Measurements from ENCODE around the gene TMA7B.

The TMA7B gene

GRCh38 chr22:39959640-39960447, at the start of gene TMA7B:
Gene TMA7B, plus strand, starts transcription at chr22:39960397. Its CDS starts 3,978 bp downstream, at chr22:39964375.
- Histone ChIP-seq H3K4me1 (ENCODE audit: control insufficient read depth, insufficient read depth, low read length) (no peaks in the 10 kb centered on the region), H3K4me3 (ENCODE audit: low read length) (no peak within 1 kb of the TSS), H3K27ac (ENCODE audit: low read depth, low read length) (no peak within 1 kb of the TSS), H3K36me3 (ENCODE audit: control insufficient read depth, insufficient read depth, low read length) (no peaks in the 10 kb centered on the region), H3K27me3 (ENCODE audit: control insufficient read depth, insufficient read depth, low read length) (no peaks in the 10 kb centered on the region), H3K9ac (ENCODE audit: low read length) (no peak within 1 kb of the TSS)

GRCh38 chr22:39910876-39911613, 49.2 kb upstream of the TMA7B start:
- no peaks in the 10 kb centered on the region for H3K27me3 ChIP-seq (ENCODE audit: control insufficient read depth, insufficient read depth, low read length)
- no peaks in the 10 kb centered on the region for H3K4me1 ChIP-seq (ENCODE audit: control insufficient read depth, insufficient read depth, low read length)
- H3K4me3 ChIP-seq (ENCODE audit: low read length), result no peak overlapping the region
- no peak overlapping the region for H3K27ac ChIP-seq (ENCODE audit: low read depth, low read length)
- no peaks in the 10 kb centered on the region for H3K36me3 ChIP-seq (ENCODE audit: control insufficient read depth, insufficient read depth, low read length)
- H3K9ac ChIP-seq (ENCODE audit: low read length), result no peak overlapping the region

GRCh38 chr22:39913321-39913720, 46.9 kb upstream of the TMA7B start:
- no peaks in the 10 kb centered on the region for H3K4me1 ChIP-seq (ENCODE audit: control insufficient read depth, insufficient read depth, low read length)
- H3K9ac ChIP-seq (ENCODE audit: low read length), result no peak overlapping the region
- no peaks in the 10 kb centered on the region for H3K27me3 ChIP-seq (ENCODE audit: control insufficient read depth, insufficient read depth, low read length)
- H3K27ac ChIP-seq (ENCODE audit: low read depth, low read length), result no peak overlapping the region
- no peak overlapping the region for H3K4me3 ChIP-seq (ENCODE audit: low read length)
- H3K36me3 ChIP-seq (ENCODE audit: control insufficient read depth, insufficient read depth, low read length), result no peaks in the 10 kb centered on the region

DNA sequence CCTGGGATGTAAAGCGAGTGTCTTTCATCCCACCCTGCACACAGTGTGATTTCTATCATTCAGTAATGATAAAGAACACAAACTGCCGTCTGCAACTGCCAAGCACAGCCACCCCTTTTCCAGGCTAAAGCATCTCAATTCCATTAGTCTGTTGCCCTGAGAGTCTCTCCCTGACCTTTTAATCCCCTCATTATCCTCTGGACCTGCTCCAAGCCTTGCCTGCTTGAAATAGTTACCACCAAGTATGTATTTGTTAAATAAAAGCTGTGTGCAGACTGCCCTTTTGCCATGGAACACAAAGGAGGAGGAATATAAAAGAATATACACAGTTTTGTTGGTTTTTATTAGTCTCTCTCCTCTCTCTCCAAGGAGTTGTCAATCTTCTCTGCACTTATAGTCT, 46.3 kb upstream of the TMA7B start:
- H3K27ac ChIP-seq (ENCODE audit: low read depth, low read length), result no peak overlapping the region
- no peaks in the 10 kb centered on the region for H3K36me3 ChIP-seq (ENCODE audit: control insufficient read depth, insufficient read depth, low read length)
- no peaks in the 10 kb centered on the region for H3K27me3 ChIP-seq (ENCODE audit: control insufficient read depth, insufficient read depth, low read length)
- H3K4me3 ChIP-seq (ENCODE audit: low read length), result no peak overlapping the region
- H3K4me1 ChIP-seq (ENCODE audit: control insufficient read depth, insufficient read depth, low read length), result no peaks in the 10 kb centered on the region
- H3K9ac ChIP-seq (ENCODE audit: low read length), result no peak overlapping the region

- no peak overlapping the region for H3K9ac ChIP-seq (ENCODE audit: low read length)
- H3K4me3 ChIP-seq (ENCODE audit: low read length), result no peak overlapping the region
- no peaks in the 10 kb centered on the region for H3K4me1 ChIP-seq (ENCODE audit: control insufficient read depth, insufficient read depth, low read length)
- H3K27me3 ChIP-seq (ENCODE audit: control insufficient read depth, insufficient read depth, low read length), result no peaks in the 10 kb centered on the region
- no peaks in the 10 kb centered on the region for H3K36me3 ChIP-seq (ENCODE audit: control insufficient read depth, insufficient read depth, low read length)
- H3K27ac ChIP-seq (ENCODE audit: low read depth, low read length), result no peak overlapping the region
These were observed 45.6 kb upstream of the TMA7B start for GRCh38 chr22:39914584-39914983.

GRCh38 chr22:39915295-39915726, 44.9 kb upstream of the TMA7B start:
- Histone ChIP-seq H3K4me3 (ENCODE audit: low read length) (no peak overlapping the region), H3K4me1 (ENCODE audit: control insufficient read depth, insufficient read depth, low read length) (no peaks in the 10 kb centered on the region), H3K27me3 (ENCODE audit: control insufficient read depth, insufficient read depth, low read length) (no peaks in the 10 kb centered on the region), H3K9ac (ENCODE audit: low read length) (no peak overlapping the region), H3K27ac (ENCODE audit: low read depth, low read length) (no peak overlapping the region), H3K36me3 (ENCODE audit: control insufficient read depth, insufficient read depth, low read length) (no peaks in the 10 kb centered on the region)

DNA sequence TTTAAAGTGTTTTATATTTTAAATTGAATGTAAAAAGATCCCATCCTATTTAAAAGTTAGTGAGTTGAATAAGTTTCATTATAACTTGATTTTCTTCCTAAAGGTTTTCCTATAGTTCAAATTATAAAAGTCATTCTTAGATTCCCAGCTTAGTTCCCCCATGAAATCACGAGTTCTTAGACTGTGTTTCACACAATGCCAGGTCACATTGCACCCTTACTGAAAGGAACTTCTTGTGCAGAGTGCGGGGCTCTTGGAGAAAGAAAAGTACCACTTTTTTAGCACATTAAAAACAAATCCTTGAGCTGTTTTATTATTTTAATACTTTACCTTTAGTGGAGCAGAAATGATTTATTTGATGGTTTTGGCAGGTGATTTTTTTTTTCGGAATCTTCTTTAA, 43.7 kb upstream of the TMA7B start:
- Histone ChIP-seq H3K27ac (ENCODE audit: low read depth, low read length) (no peak overlapping the region), H3K9ac (ENCODE audit: low read length) (no peak overlapping the region), H3K27me3 (ENCODE audit: control insufficient read depth, insufficient read depth, low read length) (no peaks in the 10 kb centered on the region), H3K4me1 (ENCODE audit: control insufficient read depth, insufficient read depth, low read length) (no peaks in the 10 kb centered on the region), H3K36me3 (ENCODE audit: control insufficient read depth, insufficient read depth, low read length) (no peaks in the 10 kb centered on the region), H3K4me3 (ENCODE audit: low read length) (no peak overlapping the region)

GRCh38 chr22:39917197-39917643, 43.0 kb upstream of the TMA7B start:
- no peaks in the 10 kb centered on the region for H3K4me1 ChIP-seq (ENCODE audit: control insufficient read depth, insufficient read depth, low read length)
- no peak overlapping the region for H3K27ac ChIP-seq (ENCODE audit: low read depth, low read length)

GRCh38 chr22:39917776-39918495, 42.3 kb upstream of the TMA7B start:
- Histone ChIP-seq H3K4me1 (ENCODE audit: control insufficient read depth, insufficient read depth, low read length) (no peaks in the 10 kb centered on the region), H3K4me3 (ENCODE audit: low read length) (peak overlapping the region; percentile 12), H3K36me3 (ENCODE audit: control insufficient read depth, insufficient read depth, low read length) (no peaks in the 10 kb centered on the region), H3K27ac (ENCODE audit: low read depth, low read length) (no peak overlapping the region), H3K27me3 (ENCODE audit: control insufficient read depth, insufficient read depth, low read length) (no peaks in the 10 kb centered on the region), H3K9ac (ENCODE audit: low read length) (no peak overlapping the region)

More at GRCh38 chr22:39917197-39917643, 43.0 kb upstream of the TMA7B start:
- H3K4me3 ChIP-seq (ENCODE audit: low read length), result no peak overlapping the region
- no peaks in the 10 kb centered on the region for H3K36me3 ChIP-seq (ENCODE audit: control insufficient read depth, insufficient read depth, low read length)
- H3K27me3 ChIP-seq (ENCODE audit: control insufficient read depth, insufficient read depth, low read length), result no peaks in the 10 kb centered on the region
- H3K9ac ChIP-seq (ENCODE audit: low read length), result no peak overlapping the region

- no peak overlapping the region for H3K27ac ChIP-seq (ENCODE audit: low read depth, low read length)
- H3K27me3 ChIP-seq (ENCODE audit: control insufficient read depth, insufficient read depth, low read length), result no peaks in the 10 kb centered on the region
- no peak overlapping the region for H3K9ac ChIP-seq (ENCODE audit: low read length)
- H3K36me3 ChIP-seq (ENCODE audit: control insufficient read depth, insufficient read depth, low read length), result no peaks in the 10 kb centered on the region
- H3K4me3 ChIP-seq (ENCODE audit: low read length), result no peak overlapping the region
- H3K4me1 ChIP-seq (ENCODE audit: control insufficient read depth, insufficient read depth, low read length), result no peaks in the 10 kb centered on the region
These were observed 40.0 kb upstream of the TMA7B start for GRCh38 chr22:39920134-39920743.

GRCh38 chr22:39923696-39924095, 36.5 kb upstream of the TMA7B start:
- no peak overlapping the region for H3K4me3 ChIP-seq (ENCODE audit: low read length)
- no peaks in the 10 kb centered on the region for H3K27me3 ChIP-seq (ENCODE audit: control insufficient read depth, insufficient read depth, low read length)
- no peak overlapping the region for H3K9ac ChIP-seq (ENCODE audit: low read length)
- H3K4me1 ChIP-seq (ENCODE audit: control insufficient read depth, insufficient read depth, low read length), result no peaks in the 10 kb centered on the region
- H3K36me3 ChIP-seq (ENCODE audit: control insufficient read depth, insufficient read depth, low read length), result no peaks in the 10 kb centered on the region
- H3K27ac ChIP-seq (ENCODE audit: low read depth, low read length), result no peak overlapping the region

DNA sequence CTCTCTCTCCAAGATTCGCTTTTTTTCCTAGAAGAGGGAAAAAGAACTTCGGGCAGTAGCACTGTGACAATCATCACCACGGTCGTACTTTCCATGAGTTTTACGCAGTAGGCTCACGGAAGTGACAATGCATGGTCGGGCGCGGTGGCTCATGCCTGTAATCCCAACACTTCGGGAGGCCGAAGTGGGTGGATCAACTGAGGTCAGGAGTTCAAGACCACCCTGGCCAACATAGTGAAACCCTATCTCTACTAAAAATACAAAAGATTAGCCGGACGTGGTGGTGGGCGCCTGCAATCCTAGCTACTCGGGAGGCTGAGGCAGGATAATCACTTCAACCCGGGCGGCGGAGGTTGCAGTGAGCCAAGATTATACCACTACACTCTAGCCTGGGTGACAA, 35.9 kb upstream of the TMA7B start:
- no peak overlapping the region for H3K27ac ChIP-seq (ENCODE audit: low read depth, low read length)
- no peak overlapping the region for H3K4me3 ChIP-seq (ENCODE audit: low read length)
- no peaks in the 10 kb centered on the region for H3K4me1 ChIP-seq (ENCODE audit: control insufficient read depth, insufficient read depth, low read length)
- H3K36me3 ChIP-seq (ENCODE audit: control insufficient read depth, insufficient read depth, low read length), result no peaks in the 10 kb centered on the region
- H3K9ac ChIP-seq (ENCODE audit: low read length), result no peak overlapping the region
- no peaks in the 10 kb centered on the region for H3K27me3 ChIP-seq (ENCODE audit: control insufficient read depth, insufficient read depth, low read length)
